Stimulated activated CD4-positive, alpha-beta T cell treated with anti-CD3 and anti-CD28 coated beads, Interleukin-2, amount 100 ng/mL, for 4 hours (primary cell): Measurements from ENCODE around the gene KCTD3.

Source experiments
- DNase-seq: peaks from one replicate; pipeline ENCODE4 v3.0.0-alpha.2; 2020; ENCODE audit warnings: low read depth

The KCTD3 gene

GRCh38 chr1:215606564-215607168, 39.6 kb downstream of the KCTD3 start:
- DNase-seq = no peak

- DNase-seq = no peak
Measured at GRCh38 chr1:215607412-215607811, 40.3 kb downstream of the KCTD3 start.

DNA sequence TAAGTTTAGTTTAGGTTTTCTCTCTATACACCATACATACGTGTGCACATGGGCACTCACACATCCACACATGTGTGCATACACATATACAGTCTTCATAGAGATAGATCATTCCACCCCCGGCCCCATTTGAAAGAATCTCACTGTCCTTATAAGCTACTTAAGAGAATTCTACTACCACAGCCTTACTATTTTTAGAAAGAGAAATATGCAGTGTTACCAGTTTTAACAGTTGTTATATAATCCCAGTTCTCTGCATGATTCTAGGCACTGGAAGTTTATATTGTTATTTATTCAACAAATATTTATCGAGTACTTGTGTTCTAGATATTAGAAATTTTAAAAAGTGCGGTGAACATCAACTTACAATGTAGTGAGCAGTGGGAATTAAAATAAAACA, 41.5 kb downstream of the KCTD3 start:
- no peak for DNase-seq

- no peak for DNase-seq
Measured at GRCh38 chr1:215612391-215612790, 45.3 kb downstream of the KCTD3 start.

- no peak for DNase-seq
Measured at GRCh38 chr1:215617979-215618378, 50.9 kb downstream of the KCTD3 start.

DNA sequence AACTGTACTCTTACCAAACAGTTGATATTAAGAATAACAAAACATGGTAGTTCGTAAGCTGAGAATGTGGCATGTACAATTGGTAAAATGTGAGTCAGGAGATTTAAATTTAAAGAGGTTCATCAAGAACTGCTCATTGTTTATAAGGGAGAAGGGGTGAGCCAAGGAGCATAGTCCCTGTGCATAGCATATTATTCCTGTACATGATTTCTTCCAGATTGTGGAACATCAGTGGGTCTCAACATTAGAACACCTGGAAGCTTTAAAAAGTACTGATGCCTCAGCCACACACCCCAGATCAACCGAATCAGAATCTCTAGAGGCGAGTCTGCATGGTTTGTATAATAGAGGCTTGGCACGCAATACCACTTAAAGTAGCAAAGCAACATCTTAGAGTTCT, 56.1 kb downstream of the KCTD3 start:
- DNase-seq = no peak

GRCh38 chr1:215625949-215626348, 58.8 kb downstream of the KCTD3 start:
- no peak for DNase-seq

- no peak for DNase-seq
Measured at GRCh38 chr1:215631040-215631439, 63.9 kb downstream of the KCTD3 start.

DNA sequence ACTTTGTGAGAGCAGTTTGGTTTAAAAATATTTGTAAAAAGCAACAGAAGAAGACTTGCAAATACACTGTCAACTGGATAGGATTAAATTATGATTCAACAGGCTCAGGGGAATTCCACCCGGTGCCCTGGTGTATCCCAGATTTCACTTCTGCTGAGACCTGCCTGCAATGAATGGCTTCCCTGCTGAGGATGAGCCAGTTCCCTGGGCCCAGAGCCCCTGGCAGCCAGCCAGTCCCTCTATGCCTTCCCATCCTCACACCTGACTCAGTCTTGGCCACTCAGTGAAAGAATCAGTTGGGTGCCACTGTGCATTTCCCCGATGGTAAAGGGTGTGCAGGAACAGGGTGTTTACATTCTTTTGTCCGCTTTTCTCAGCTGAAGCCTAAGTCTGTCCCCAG, 64.4 kb downstream of the KCTD3 start:
- no peak for DNase-seq

DNA sequence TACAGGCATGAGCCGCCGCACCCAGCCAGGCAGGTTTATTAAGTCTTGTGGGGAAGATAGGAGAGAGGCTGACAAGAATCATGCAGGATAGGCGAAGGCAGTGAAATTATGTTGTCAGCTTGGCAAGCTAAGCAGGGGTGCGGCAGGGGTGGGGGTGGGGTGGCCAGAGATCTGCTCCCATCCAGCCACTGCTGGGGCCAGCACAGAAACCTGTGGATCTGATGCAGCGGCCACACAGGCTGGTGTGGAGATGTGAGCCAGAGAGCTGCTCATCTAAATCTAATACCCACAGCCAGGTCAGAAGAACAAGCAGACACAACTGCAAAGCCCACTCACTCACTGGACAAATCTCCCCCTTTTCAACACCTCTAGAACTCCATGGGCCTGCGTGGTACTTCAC, 68.7 kb downstream of the KCTD3 start:
- DNase-seq = no peak

DNA sequence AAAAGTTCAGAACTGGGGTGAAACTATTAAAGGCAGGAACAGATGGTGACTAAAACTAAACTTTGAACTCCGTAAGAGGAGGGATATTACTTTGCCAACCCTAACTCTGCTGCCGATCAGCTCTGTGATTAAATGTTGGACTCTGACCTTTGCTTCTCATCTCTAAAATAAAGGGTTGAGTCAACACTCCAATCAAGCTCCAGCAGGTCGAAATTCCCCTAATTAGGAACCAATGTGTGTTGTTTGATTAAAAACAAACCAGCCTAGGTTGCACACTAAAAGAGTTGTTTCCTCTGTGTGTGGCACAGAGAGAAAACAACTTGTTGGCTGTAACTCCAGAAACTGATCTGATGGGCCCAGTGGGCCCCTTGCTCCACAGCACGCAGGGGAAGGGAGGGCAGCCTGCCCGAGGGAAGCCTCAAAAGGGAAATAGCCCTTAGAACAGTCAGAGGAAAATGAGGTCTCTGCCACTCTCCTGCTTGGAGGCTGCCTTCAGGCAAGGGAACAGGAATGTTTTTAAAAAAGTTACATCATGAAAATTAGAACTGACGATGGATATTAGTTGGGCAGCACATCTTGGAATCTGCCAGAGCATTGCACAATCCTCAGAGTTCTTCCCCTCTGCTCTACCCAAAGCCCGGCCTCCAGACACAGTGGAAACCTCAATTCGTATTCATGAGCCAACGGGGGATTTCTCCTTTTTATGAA, 69.3 kb downstream of the KCTD3 start:
- no peak for DNase-seq

DNA sequence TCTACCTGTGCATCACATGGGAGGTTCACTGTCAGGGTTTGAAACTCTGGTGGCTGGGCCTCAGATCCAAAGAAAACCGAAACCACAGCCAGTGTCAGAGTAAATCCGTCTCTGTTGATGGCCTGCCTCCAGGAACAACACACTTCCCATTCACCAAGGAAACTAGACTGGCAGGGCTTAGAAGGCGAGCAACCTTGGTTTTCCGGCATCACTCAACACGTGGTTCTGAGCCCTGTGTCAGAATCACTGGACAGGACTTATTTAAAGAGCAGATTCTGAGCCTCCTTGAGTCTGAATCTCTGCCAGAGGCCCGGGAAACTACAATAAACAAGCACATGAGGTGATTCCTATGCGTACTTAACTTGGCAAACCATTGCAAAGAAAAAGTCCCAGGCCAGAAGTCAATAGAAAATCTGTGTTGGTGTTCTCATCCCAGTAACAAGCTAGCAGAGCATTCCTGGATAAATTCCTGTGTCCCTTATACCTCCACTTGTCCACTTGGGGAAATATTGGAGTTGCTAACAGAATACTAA, 70.0 kb downstream of the KCTD3 start:
- no peak for DNase-seq

DNA sequence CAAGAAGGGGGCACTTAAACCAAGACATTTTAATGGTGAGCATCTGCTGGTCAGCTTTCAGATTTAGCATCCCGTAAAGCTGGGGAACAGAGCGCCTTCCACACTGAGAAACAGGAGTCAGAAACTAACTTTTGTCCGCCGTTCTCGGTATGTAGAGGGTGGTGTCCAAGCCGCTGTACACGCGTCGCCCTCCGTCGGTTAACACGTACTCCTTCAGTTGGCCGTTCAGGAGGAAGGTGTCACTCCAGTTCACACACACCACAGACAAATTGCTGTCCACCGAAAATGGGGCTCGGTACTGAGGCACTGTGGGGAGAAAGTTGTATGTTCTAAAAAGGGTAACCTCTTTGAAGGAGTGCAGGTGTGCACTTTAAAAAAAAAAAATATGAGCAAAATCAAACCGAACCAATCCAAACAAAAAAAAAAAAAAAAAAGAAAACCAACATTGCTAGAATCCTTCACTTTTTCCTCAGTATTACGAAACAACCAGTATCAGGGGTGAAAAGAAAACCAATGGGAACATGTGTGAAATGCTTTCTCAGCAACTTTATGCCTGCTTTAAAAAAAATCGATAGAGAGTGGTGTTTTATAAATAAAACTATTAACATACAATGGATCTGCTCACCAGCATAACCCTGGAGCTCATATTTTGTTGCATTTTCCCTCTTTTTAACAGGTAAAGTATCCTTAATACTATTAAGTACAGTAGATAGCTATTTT, 73.5 kb downstream of the KCTD3 start:
- DNase-seq = no peak

GRCh38 chr1:215643592-215644321, 76.7 kb downstream of the KCTD3 start:
- no peak for DNase-seq

- DNase-seq = no peak
Measured at GRCh38 chr1:215645182-215645581, 78.1 kb downstream of the KCTD3 start.

- DNase-seq = no peak
Measured at GRCh38 chr1:215645861-215646260, 78.8 kb downstream of the KCTD3 start.

DNA sequence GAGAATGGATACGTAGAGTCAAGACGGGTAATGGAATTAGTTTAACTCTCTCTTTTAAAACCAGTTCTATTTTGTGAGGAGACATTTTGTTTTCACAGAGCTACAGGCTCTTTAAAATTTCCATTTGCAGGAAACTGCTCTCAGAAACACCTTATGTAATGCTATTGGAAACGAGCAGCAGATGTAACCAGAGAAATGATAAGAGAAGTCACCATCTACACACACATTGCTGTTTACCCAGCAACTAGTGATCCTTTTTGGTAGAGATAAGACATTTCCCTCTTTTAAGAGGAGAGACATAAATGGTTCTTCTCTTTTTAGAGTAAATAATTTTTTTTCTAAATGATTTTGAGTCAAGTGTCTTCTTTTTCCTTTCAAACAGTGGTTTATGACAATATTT, 80.6 kb downstream of the KCTD3 start:
- no peak for DNase-seq

GRCh38 chr1:215648957-215649356, 81.9 kb downstream of the KCTD3 start:
- DNase-seq = no peak

DNA sequence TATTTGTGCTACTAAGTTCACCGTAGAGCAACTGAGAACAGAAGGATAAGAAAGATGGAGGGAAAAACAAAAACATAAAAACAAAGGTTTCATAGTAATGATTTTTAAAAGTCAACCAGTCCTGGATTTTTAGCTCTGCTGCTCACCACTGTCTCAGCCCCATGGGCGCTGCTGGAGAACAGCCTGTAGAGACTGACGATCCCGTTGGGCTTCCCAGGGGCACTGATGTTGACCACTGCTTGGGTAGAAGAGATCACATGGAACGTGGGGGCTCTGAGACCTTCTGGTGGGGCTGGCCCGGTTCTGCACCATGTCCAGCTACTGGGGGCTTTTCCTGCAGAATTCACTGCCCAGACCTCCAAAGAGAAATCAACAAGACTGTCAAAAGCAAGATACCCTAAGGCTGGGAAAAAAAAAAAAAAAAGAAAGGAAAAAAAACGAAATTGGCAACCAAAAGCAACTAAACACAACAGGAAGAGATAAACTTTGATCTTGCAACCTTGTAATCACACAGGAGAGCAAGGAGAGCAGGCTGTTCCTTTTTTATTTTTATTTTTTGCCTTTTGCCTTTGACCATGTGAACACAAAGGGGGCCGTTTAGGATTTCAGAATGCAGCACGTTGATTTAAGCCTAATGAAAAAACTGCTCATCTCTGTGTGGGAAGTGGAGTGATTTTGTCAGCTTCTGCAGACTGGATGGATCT, 83.5 kb downstream of the KCTD3 start:
- DNase-seq = no peak

GRCh38 chr1:215651867-215652266, 84.8 kb downstream of the KCTD3 start:
- no peak for DNase-seq

GRCh38 chr1:215652371-215652770, 85.3 kb downstream of the KCTD3 start:
- DNase-seq = no peak

DNA sequence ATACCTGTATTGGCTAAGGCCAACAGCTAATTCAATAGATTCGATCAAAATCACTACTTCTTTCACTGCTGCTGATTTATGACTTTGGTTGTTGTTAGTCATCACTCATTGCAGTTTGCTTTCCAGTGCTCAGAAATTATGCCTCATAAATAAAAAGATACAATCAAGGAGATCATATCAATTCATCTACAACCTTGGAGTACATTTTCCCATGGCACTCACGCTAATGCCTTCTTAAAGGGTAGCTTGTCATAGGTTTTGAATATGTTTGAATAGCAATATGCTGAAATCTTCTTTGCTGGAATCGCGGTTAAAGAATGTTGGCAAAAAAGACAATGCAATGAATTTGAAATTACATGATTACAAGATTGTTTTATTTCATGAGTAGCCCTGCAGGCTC, 89.9 kb downstream of the KCTD3 start:
- no peak for DNase-seq
